Subcutaneous adipose tissue (tissue), 4 donors: ENCODE data around the gene TSC22D2. TPM values are rescaled to one million over a fixed set of nuclear protein-coding genes. Genes with fewer than 3 reads are reported as not detected.

Experiments
- CTCF ChIP-seq: fragments of 450-650 bp; IDR thresholded peaks from one replicate; pipeline ENCODE4 v1.5.1; 2016; ENCODE audit warnings: low read depth, mild to moderate bottlenecking, control low read depth, antibody characterized with exemption, moderate library complexity
- total RNA-seq, 4 donors: library from RNA; depleted of rRNA; stranded (reverse); fragments of >200 nt; gene quantifications; one replicate each; pipeline ENCODE4 v1.1.0, GENCODE V29; 2016

The TSC22D2 gene
- total RNA-seq, 4 donors from 2014 or later = 11.2 to 36.5 (median 18.0) TPM

- TF ChIP-seq CTCF = no peak
Observed at GRCh38 chr3:150443331-150443741, 35.2 kb downstream of the TSC22D2 start.

GRCh38 chr3:150444371-150444770 lies 36.3 kb downstream of the TSC22D2 start:
- TF ChIP-seq CTCF = no peak

- TF ChIP-seq CTCF = no peak
Observed at GRCh38 chr3:150446470-150446977, 38.4 kb downstream of the TSC22D2 start.

- no peak for TF ChIP-seq CTCF
Observed at GRCh38 chr3:150447084-150447483, 39.0 kb downstream of the TSC22D2 start.

- TF ChIP-seq CTCF = no peak
Observed at GRCh38 chr3:150447631-150448465, 39.8 kb downstream of the TSC22D2 start.

GRCh38 chr3:150449169-150449721 lies 41.1 kb downstream of the TSC22D2 start:
- no peak for TF ChIP-seq CTCF

GRCh38 chr3:150450916-150451315 lies 42.8 kb downstream of the TSC22D2 start:
- no peak for TF ChIP-seq CTCF
